A673 (cell line): ENCODE measurements around the gene MYL1. TPM values are rescaled to one million over a fixed set of nuclear protein-coding genes. Genes with fewer than 3 reads are reported as not detected.

Experiments
- Bru-seq: library from RNA; stranded (reverse); fragments of 400-500 nt; gene quantifications from one replicate; lab custom pipeline; 2021; lab: Mats Ljungman, UMichigan
- BruChase-seq, 2 experiments: library from RNA; stranded (reverse); fragments of 400-500 nt; gene quantifications; one replicate each; lab custom pipeline; 2021; lab: Mats Ljungman, UMichigan
- BruUV-seq: library from RNA; stranded (reverse); fragments of 400-500 nt; replicated peaks from 2 replicates; lab custom pipeline; 2021; lab: Mats Ljungman, UMichigan
- CTCF ChIA-PET: fragments of 300-600 bp; sonication (Branson Sonifier 250); formaldehyde crosslinking; loops from one replicate; lab custom pipeline; 2022; ENCODE audit warnings: antibody characterized with exemption; lab: Charles Lee
- POLR2A ChIA-PET: fragments of 300-600 bp; sonication (Branson Sonifier 250); formaldehyde crosslinking; loops from one replicate; lab custom pipeline; 2022; ENCODE audit warnings: antibody characterized with exemption; ENCODE audit not compliant: low non-redundant PET; lab: Charles Lee
- DNase-seq: peaks from one replicate; pipeline ENCODE4 v3.0.0-alpha.2; 2015; ENCODE audit warnings: low spot score
- H3K27ac ChIP-seq: fragments of 200-600 bp; sonication (generic); 2 replicates; pipeline ENCODE4 v1.5.1; 2016; ENCODE audit warnings: mixed run types, low read depth, mild to moderate bottlenecking, mixed read lengths, antibody characterized with exemption, low read length; ENCODE audit not compliant: poor library complexity, severe bottlenecking
- H3K27me3 ChIP-seq: fragments of 200-600 bp; sonication (generic); replicated peaks from 2 replicates; pipeline ENCODE4 v1.6.1; 2017; ENCODE audit warnings: mixed run types, low read depth, mild to moderate bottlenecking, mixed read lengths, antibody characterized with exemption, low read length; ENCODE audit not compliant: insufficient read depth, poor library complexity
- H3K36me3 ChIP-seq: fragments of 200-600 bp; sonication (generic); 2 replicates; pipeline ENCODE4 v1.6.1; 2016; ENCODE audit warnings: mixed run types, mild to moderate bottlenecking, mixed read lengths, antibody characterized with exemption, low read length; ENCODE audit not compliant: insufficient read depth, poor library complexity, severe bottlenecking
- H3K4me1 ChIP-seq: fragments of 200-600 bp; sonication (generic); 2 replicates; pipeline ENCODE4 v1.6.1; 2017; ENCODE audit warnings: mixed run types, mild to moderate bottlenecking, mixed read lengths, antibody characterized with exemption, low read length; ENCODE audit not compliant: insufficient read depth, poor library complexity, severe bottlenecking
- H3K4me3 ChIP-seq: fragments of 200-600 bp; sonication (generic); 2 replicates; pipeline ENCODE4 v1.5.1; 2016; ENCODE audit warnings: low read depth, mixed run types, mild to moderate bottlenecking, mixed read lengths, low read length; ENCODE audit not compliant: poor library complexity, severe bottlenecking
- H3K9me3 ChIP-seq: fragments of 200-600 bp; sonication (generic); 2 replicates; pipeline ENCODE4 v1.6.1; 2016; ENCODE audit warnings: mixed run types, low read depth, mild to moderate bottlenecking, mixed read lengths, antibody characterized with exemption, low read length; ENCODE audit not compliant: poor library complexity, severe bottlenecking
- CTCF ChIP-seq: fragments of 300-800, 200-600 bp; sonication (generic); conservative IDR thresholded peaks from 2 replicates; pipeline ENCODE4 v1.5.1; 2017; ENCODE audit warnings: low read depth, mild to moderate bottlenecking, antibody characterized with exemption, low read length, moderate library complexity, mixed read lengths
- EZH2 ChIP-seq: fragments of 200-600 bp; sonication (generic); IDR thresholded peaks from 2 replicates; pipeline ENCODE4 v1.6.1; 2017; ENCODE audit warnings: borderline replicate concordance, low read depth, mild to moderate bottlenecking, mixed read lengths, antibody characterized with exemption, low read length; ENCODE audit not compliant: poor library complexity, severe bottlenecking
- intact Hi-C: fragments of 100-400 bp; cut with micrococcal nuclease; formaldehyde crosslinking; loops from one replicate; pipeline ENCODE4 v1.10.0; 2022; ENCODE audit not compliant: unreplicated experiment
- long read RNA-seq: library from polyadenylated mRNA; stranded (forward); transcript quantifications from one replicate; pipeline ENCODE4 v2.0.0, GENCODE V29; 2022
- total RNA-seq: library from RNA; stranded (reverse); gene quantifications from 2 replicates; pipeline ENCODE4 v1.2.3, GENCODE V29; 2021

Gene MYL1
- total RNA-seq = not detected in 2 replicates
- Bru-seq, nascent RNA = not detected
- BruChase-seq, experiment 1, labeled RNA remaining after a 2-hour chase = not detected
- not detected for BruChase-seq, experiment 2, labeled RNA remaining after a 6-hour chase
- long read RNA-seq = 0 reads

DNA sequence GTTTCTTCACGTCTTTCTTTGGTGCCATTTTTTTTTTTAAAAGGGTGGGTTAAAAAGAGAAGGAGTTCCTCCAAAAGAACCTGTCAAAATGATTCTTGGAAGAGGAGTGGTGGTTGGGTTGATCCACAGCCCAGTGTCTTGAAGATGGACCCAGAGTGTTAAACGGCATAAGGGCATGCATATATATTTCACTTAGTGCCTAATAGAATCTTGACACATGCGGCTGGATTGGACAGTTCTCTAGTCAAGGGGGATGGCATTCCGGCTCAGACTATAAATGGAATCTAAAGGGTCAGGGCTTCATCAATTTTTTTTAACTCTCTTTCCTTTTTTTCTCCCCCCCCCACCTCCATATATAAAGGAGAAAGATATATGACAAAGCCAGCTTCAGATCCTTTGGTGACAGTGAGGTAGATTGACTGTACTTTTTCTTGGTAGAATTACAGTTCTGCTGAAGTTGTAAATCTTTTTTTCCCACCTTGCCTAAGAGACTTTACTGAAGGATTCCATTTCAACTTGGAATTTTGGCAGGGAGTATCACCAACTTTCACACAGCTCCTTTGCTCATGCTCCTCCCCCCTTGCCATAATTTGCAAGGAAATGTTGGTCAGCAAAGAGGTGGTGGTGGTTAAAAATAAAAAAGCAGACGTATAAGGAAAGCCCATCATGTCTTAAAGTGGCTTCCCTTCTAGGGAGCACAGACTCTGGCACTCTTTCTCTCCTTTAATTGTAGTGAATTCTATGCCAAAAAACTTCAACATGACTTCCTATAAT lies at the start of gene MYL1:
MYL1 (minus strand) TSS at position 160 of the 774 bp plus-strand sequence; CDS start at position 28, 132 bp downstream.
- H3K4me3 ChIP-seq = no peak within 1 kb of the TSS
- DNase-seq = peak; percentile 9
- no peaks in the 10 kb centered on the region for H3K9me3 ChIP-seq
- H3K4me1 ChIP-seq = no peaks in the 10 kb centered on the region
- CTCF ChIA-PET = interaction anchor here (0.6 kb wide), 1 partner anchor 48 kb away, joined by 4 read pairs; no protein-coding TSS in a partner anchor
- peaks cover 3% of the 10 kb centered on the region for H3K27me3 ChIP-seq
- TF ChIP-seq EZH2 = no peak
- BruUV-seq = no TSS peak
- H3K27ac ChIP-seq = no peak within 1 kb of the TSS
- no peaks in the 10 kb centered on the region for H3K36me3 ChIP-seq
- intact Hi-C loops = no loop called here
- POLR2A ChIA-PET = no interaction called here

- Histone ChIP-seq H3K4me1 (no peaks in the 10 kb centered on the region), H3K9me3 (no peaks in the 10 kb centered on the region), H3K27me3 (no peaks in the 10 kb centered on the region), H3K4me3 (no peak overlapping the region), H3K36me3 (no peaks in the 10 kb centered on the region), H3K27ac (no peak overlapping the region)
- intact Hi-C loops = no loop called here
- ChIA-PET POLR2A (no interaction called here), CTCF (no interaction called here)
- no TSS peak for BruUV-seq
- TF ChIP-seq EZH2 (no peak), CTCF (no peak)
- no peak for DNase-seq
Measured at GRCh38 chr2:210363876-210364275, 48.9 kb upstream of the MYL1 start.

- peak; percentile 15 for DNase-seq
- POLR2A ChIA-PET = no interaction called here
- Histone ChIP-seq H3K27ac (no peak overlapping the region), H3K4me3 (no peak overlapping the region), H3K27me3 (no peaks in the 10 kb centered on the region), H3K36me3 (no peaks in the 10 kb centered on the region), H3K9me3 (no peaks in the 10 kb centered on the region), H3K4me1 (no peaks in the 10 kb centered on the region)
- no TSS peak for BruUV-seq
- CTCF ChIA-PET = interaction anchor here (0.7 kb wide), 1 partner anchor 48 kb away, joined by 4 read pairs; the partner anchor contains the start of gene MYL1
- TF ChIP-seq EZH2 = no peak
- peak; percentile 49 for TF ChIP-seq CTCF
- intact Hi-C loops = no loop called here
Measured at GRCh38 chr2:210363261-210363660, 48.3 kb upstream of the MYL1 start.
